ENCODE measurements around the gene SYCP3.

Gene SYCP3

GRCh38 chr12:101703487-101703886 is 35.8 kb downstream of the SYCP3 start:
- CTCF ChIA-PET, result no interaction called here
- DNase-seq (ENCODE audit: low spot score), result no peak
- POLR2A ChIA-PET (ENCODE audit: low non-redundant PET), result no interaction called here
- TF ChIP-seq, protein P1, sequence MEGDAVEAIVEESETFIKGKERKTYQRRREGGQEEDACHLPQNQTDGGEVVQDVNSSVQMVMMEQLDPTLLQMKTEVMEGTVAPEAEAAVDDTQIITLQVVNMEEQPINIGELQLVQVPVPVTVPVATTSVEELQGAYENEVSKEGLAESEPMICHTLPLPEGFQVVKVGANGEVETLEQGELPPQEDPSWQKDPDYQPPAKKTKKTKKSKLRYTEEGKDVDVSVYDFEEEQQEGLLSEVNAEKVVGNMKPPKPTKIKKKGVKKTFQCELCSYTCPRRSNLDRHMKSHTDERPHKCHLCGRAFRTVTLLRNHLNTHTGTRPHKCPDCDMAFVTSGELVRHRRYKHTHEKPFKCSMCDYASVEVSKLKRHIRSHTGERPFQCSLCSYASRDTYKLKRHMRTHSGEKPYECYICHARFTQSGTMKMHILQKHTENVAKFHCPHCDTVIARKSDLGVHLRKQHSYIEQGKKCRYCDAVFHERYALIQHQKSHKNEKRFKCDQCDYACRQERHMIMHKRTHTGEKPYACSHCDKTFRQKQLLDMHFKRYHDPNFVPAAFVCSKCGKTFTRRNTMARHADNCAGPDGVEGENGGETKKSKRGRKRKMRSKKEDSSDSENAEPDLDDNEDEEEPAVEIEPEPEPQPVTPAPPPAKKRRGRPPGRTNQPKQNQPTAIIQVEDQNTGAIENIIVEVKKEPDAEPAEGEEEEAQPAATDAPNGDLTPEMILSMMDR (conservative IDR thresholded peaks at IDR 0.05; ENCODE audit: low read depth), result no peak
- H3K27ac ChIP-seq, result no peak overlapping the region

GRCh38 chr12:101700299-101700820 is 38.9 kb downstream of the SYCP3 start:
- TF ChIP-seq, protein P1 (conservative IDR thresholded peaks at IDR 0.05; ENCODE audit: low read depth), result no peak
- DNase-seq (ENCODE audit: low spot score), result no peak
- CTCF ChIA-PET, result no interaction called here
- no peak overlapping the region for H3K27ac ChIP-seq
- POLR2A ChIA-PET (ENCODE audit: low non-redundant PET), result no interaction called here

GRCh38 chr12:101698800-101699347 is 40.4 kb downstream of the SYCP3 start:
- H3K27ac ChIP-seq, result no peak overlapping the region
- TF ChIP-seq, protein P1 (conservative IDR thresholded peaks at IDR 0.05; ENCODE audit: low read depth), result no peak
- ChIA-PET POLR2A (ENCODE audit: low non-redundant PET) (interaction anchor here (0.6 kb wide), 1 partner anchor 227 kb away, joined by 4 read pairs; no protein-coding TSS in a partner anchor), CTCF (no interaction called here)
- peak; percentile 12 for DNase-seq (ENCODE audit: low spot score)

DNA sequence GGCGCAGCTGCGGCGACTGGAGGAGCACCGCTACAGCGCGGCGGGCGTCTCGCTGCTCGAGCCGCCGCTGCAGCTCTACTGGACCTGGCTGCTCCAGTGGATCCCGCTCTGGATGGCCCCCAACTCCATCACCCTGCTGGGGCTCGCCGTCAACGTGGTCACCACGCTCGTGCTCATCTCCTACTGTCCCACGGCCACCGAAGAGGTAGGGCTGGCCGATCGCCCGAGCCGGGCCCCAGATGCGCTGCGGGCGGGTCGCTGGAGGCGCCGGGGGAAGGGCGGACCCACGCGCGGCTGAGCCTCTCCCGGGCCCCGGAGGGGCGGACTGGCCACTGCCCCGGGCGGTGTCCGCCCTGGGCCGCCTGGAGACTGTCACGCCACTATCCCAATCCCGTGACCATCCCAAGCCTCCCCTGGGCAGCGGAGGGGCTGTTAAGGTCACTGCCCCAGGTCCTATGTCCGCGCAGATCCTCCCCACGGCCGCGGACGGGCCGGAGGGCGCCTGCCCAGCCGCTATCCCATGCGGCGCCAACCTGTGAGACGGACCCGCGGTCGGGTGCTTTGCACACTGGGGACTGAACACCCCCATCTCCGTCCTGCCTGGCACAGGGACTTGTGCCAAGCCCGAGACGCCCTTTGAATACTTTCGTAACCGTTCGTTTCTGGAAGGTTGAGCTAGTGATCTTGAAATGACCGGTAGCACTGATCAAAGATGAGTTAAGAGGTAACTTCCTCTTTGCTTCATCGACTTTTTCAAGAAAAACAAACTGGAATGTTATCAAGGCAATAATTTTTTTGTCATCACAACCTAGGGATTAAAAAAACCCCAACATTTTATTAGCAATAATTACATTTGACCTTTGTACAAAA is 41.1 kb downstream of the SYCP3 start:
- ChIA-PET POLR2A (ENCODE audit: low non-redundant PET) (no interaction called here), CTCF (no interaction called here)
- TF ChIP-seq, protein P1 (conservative IDR thresholded peaks at IDR 0.05; ENCODE audit: low read depth), result no peak
- peak overlapping the region; percentile 77 for H3K27ac ChIP-seq
- DNase-seq (ENCODE audit: low spot score), result peak; percentile 41

- peak within 1 kb of the TSS; percentile 77 for H3K27ac ChIP-seq
- TF ChIP-seq, protein P1 (conservative IDR thresholded peaks at IDR 0.05; ENCODE audit: low read depth), result no peak
- ChIA-PET POLR2A (ENCODE audit: low non-redundant PET) (no interaction called here), CTCF (no interaction called here)
- peak; percentile 43 for DNase-seq (ENCODE audit: low spot score)
Observed at GRCh38 chr12:101697197-101697929, 41.9 kb downstream of the SYCP3 start, which contains the start of gene CHPT1. CHPT1 (plus strand) TSS chr12:101697640; CDS start chr12:101697862, 222 bp downstream.

All from RWPE1 (cell line).